ENCODE measurements around the gene TMEM51. TPM values are rescaled to one million over a fixed set of nuclear protein-coding genes. Genes with fewer than 3 reads are reported as not detected.
A peak's percentile ranks its signal among the peaks of the same experiment; 100 is the strongest.

The TMEM51 gene
- total RNA-seq, 1 donor from 2014 or later = 4.7 TPM

GRCh38 chr1:15211424-15211823 is 57.9 kb downstream of the TMEM51 start:
- H3K27me3 ChIP-seq (ENCODE audit: control insufficient read depth in 3 of 3, insufficient read depth in 3 of 3, low read length in 3 of 3) = peaks cover 3 to 13% (median 10%) of the 10 kb centered on the region in 3 donors
- no peak overlapping the region for H3K27ac ChIP-seq (ENCODE audit: low read depth, low read length)
- H3K4me1 ChIP-seq (ENCODE audit: control insufficient read depth in 3 of 3, insufficient read depth in 3 of 3, low read length in 3 of 3) = peaks cover 9 to 14% (median 12%) of the 10 kb centered on the region in 3 donors
- no peak overlapping the region for H3K9ac ChIP-seq (ENCODE audit: low read depth in 1 of 3, low read length in 3 of 3)
- no peaks in the 10 kb centered on the region for H3K9me3 ChIP-seq (ENCODE audit: control insufficient read depth in 3 of 3, low read length in 3 of 3)
- no peak overlapping the region for H3K4me3 ChIP-seq (ENCODE audit: low read length in 3 of 3)
- no peaks in the 10 kb centered on the region for H3K36me3 ChIP-seq (ENCODE audit: control insufficient read depth in 3 of 3, insufficient read depth in 3 of 3, low read length in 3 of 3)

- Histone ChIP-seq H3K36me3 (ENCODE audit: control insufficient read depth in 3 of 3, insufficient read depth in 3 of 3, low read length in 3 of 3) (no peaks in the 10 kb centered on the region), H3K27me3 (ENCODE audit: control insufficient read depth in 3 of 3, insufficient read depth in 3 of 3, low read length in 3 of 3) (peaks cover 0 to 4% (median 1%) of the 10 kb centered on the region in 3 donors), H3K9ac (ENCODE audit: low read depth in 1 of 3, low read length in 3 of 3) (no peak overlapping the region), H3K4me3 (ENCODE audit: low read length in 3 of 3) (no peak overlapping the region), H3K9me3 (ENCODE audit: control insufficient read depth in 3 of 3, low read length in 3 of 3) (no peaks in the 10 kb centered on the region), H3K4me1 (ENCODE audit: control insufficient read depth in 3 of 3, insufficient read depth in 3 of 3, low read length in 3 of 3) (peaks cover 7 to 12% (median 10%) of the 10 kb centered on the region in 3 donors), H3K27ac (ENCODE audit: low read depth, low read length) (no peak overlapping the region)
Observed at GRCh38 chr1:15212216-15212953, 58.8 kb downstream of the TMEM51 start.

GRCh38 chr1:15212954-15213291 is 59.4 kb downstream of the TMEM51 start:
- Histone ChIP-seq H3K4me3 (ENCODE audit: low read length in 3 of 3) (no peak overlapping the region), H3K9ac (ENCODE audit: low read depth in 1 of 3, low read length in 3 of 3) (no peak overlapping the region), H3K27ac (ENCODE audit: low read depth, low read length) (no peak overlapping the region), H3K4me1 (ENCODE audit: control insufficient read depth in 3 of 3, insufficient read depth in 3 of 3, low read length in 3 of 3) (peaks cover 7 to 12% (median 10%) of the 10 kb centered on the region in 3 donors), H3K9me3 (ENCODE audit: control insufficient read depth in 3 of 3, low read length in 3 of 3) (no peaks in the 10 kb centered on the region), H3K27me3 (ENCODE audit: control insufficient read depth in 3 of 3, insufficient read depth in 3 of 3, low read length in 3 of 3) (no peaks in the 10 kb centered on the region), H3K36me3 (ENCODE audit: control insufficient read depth in 3 of 3, insufficient read depth in 3 of 3, low read length in 3 of 3) (no peaks in the 10 kb centered on the region)

- Histone ChIP-seq H3K27me3 (ENCODE audit: control insufficient read depth in 3 of 3, insufficient read depth in 3 of 3, low read length in 3 of 3) (no peaks in the 10 kb centered on the region), H3K27ac (ENCODE audit: low read depth, low read length) (peak overlapping the region; percentile 3), H3K4me1 (ENCODE audit: control insufficient read depth in 3 of 3, insufficient read depth in 3 of 3, low read length in 3 of 3) (peaks cover 7 to 12% (median 10%) of the 10 kb centered on the region in 3 donors), H3K4me3 (ENCODE audit: low read length in 3 of 3) (no peak overlapping the region), H3K36me3 (ENCODE audit: control insufficient read depth in 3 of 3, insufficient read depth in 3 of 3, low read length in 3 of 3) (no peaks in the 10 kb centered on the region), H3K9ac (ENCODE audit: low read depth in 1 of 3, low read length in 3 of 3) (no peak overlapping the region), H3K9me3 (ENCODE audit: control insufficient read depth in 3 of 3, low read length in 3 of 3) (no peaks in the 10 kb centered on the region)
Observed at GRCh38 chr1:15213341-15213821, 59.8 kb downstream of the TMEM51 start.

- Histone ChIP-seq H3K4me1 (ENCODE audit: control insufficient read depth in 3 of 3, insufficient read depth in 3 of 3, low read length in 3 of 3) (peaks cover 7 to 12% (median 10%) of the 10 kb centered on the region in 3 donors), H3K27me3 (ENCODE audit: control insufficient read depth in 3 of 3, insufficient read depth in 3 of 3, low read length in 3 of 3) (no peaks in the 10 kb centered on the region), H3K9ac (ENCODE audit: low read depth in 1 of 3, low read length in 3 of 3) (peak overlapping the region in 1 of 3 donors; percentile 16), H3K4me3 (ENCODE audit: low read length in 3 of 3) (no peak overlapping the region), H3K36me3 (ENCODE audit: control insufficient read depth in 3 of 3, insufficient read depth in 3 of 3, low read length in 3 of 3) (no peaks in the 10 kb centered on the region), H3K27ac (ENCODE audit: low read depth, low read length) (no peak overlapping the region), H3K9me3 (ENCODE audit: control insufficient read depth in 3 of 3, low read length in 3 of 3) (no peaks in the 10 kb centered on the region)
Observed at GRCh38 chr1:15214527-15214926, 61.0 kb downstream of the TMEM51 start.

GRCh38 chr1:15215116-15215515 is 61.6 kb downstream of the TMEM51 start:
- H3K9ac ChIP-seq (ENCODE audit: low read depth in 1 of 3, low read length in 3 of 3) = no peak overlapping the region
- no peaks in the 10 kb centered on the region for H3K27me3 ChIP-seq (ENCODE audit: control insufficient read depth in 3 of 3, insufficient read depth in 3 of 3, low read length in 3 of 3)
- no peaks in the 10 kb centered on the region for H3K36me3 ChIP-seq (ENCODE audit: control insufficient read depth in 3 of 3, insufficient read depth in 3 of 3, low read length in 3 of 3)
- peak overlapping the region; percentile 25 for H3K27ac ChIP-seq (ENCODE audit: low read depth, low read length)
- H3K4me3 ChIP-seq (ENCODE audit: low read length in 3 of 3) = no peak overlapping the region
- no peaks in the 10 kb centered on the region for H3K9me3 ChIP-seq (ENCODE audit: control insufficient read depth in 3 of 3, low read length in 3 of 3)
- peaks cover 7 to 12% (median 10%) of the 10 kb centered on the region in 3 donors for H3K4me1 ChIP-seq (ENCODE audit: control insufficient read depth in 3 of 3, insufficient read depth in 3 of 3, low read length in 3 of 3)

- Histone ChIP-seq H3K27ac (ENCODE audit: low read depth, low read length) (no peak overlapping the region), H3K9ac (ENCODE audit: low read depth in 1 of 3, low read length in 3 of 3) (no peak overlapping the region), H3K36me3 (ENCODE audit: control insufficient read depth in 3 of 3, insufficient read depth in 3 of 3, low read length in 3 of 3) (no peaks in the 10 kb centered on the region), H3K4me3 (ENCODE audit: low read length in 3 of 3) (no peak overlapping the region), H3K27me3 (ENCODE audit: control insufficient read depth in 3 of 3, insufficient read depth in 3 of 3, low read length in 3 of 3) (no peaks in the 10 kb centered on the region), H3K4me1 (ENCODE audit: control insufficient read depth in 3 of 3, insufficient read depth in 3 of 3, low read length in 3 of 3) (peaks cover 5 to 8% (median 7%) of the 10 kb centered on the region in 3 donors), H3K9me3 (ENCODE audit: control insufficient read depth in 3 of 3, low read length in 3 of 3) (no peaks in the 10 kb centered on the region)
Observed at GRCh38 chr1:15217654-15218053, 64.1 kb downstream of the TMEM51 start.

GRCh38 chr1:15218287-15219279 is 65.0 kb downstream of the TMEM51 start:
- H3K4me3 ChIP-seq (ENCODE audit: low read length in 3 of 3) = no peak overlapping the region
- peaks cover 2 to 7% (median 2%) of the 10 kb centered on the region in 3 donors for H3K4me1 ChIP-seq (ENCODE audit: control insufficient read depth in 3 of 3, insufficient read depth in 3 of 3, low read length in 3 of 3)
- no peak overlapping the region for H3K9ac ChIP-seq (ENCODE audit: low read depth in 1 of 3, low read length in 3 of 3)
- no peaks in the 10 kb centered on the region for H3K9me3 ChIP-seq (ENCODE audit: control insufficient read depth in 3 of 3, low read length in 3 of 3)
- no peak overlapping the region for H3K27ac ChIP-seq (ENCODE audit: low read depth, low read length)
- no peaks in the 10 kb centered on the region for H3K36me3 ChIP-seq (ENCODE audit: control insufficient read depth in 3 of 3, insufficient read depth in 3 of 3, low read length in 3 of 3)
- no peaks in the 10 kb centered on the region for H3K27me3 ChIP-seq (ENCODE audit: control insufficient read depth in 3 of 3, insufficient read depth in 3 of 3, low read length in 3 of 3)

GRCh38 chr1:15219280-15220023 is 65.9 kb downstream of the TMEM51 start:
- Histone ChIP-seq H3K4me1 (ENCODE audit: control insufficient read depth in 3 of 3, insufficient read depth in 3 of 3, low read length in 3 of 3) (peaks cover 5 to 7% (median 5%) of the 10 kb centered on the region in 3 donors), H3K36me3 (ENCODE audit: control insufficient read depth in 3 of 3, insufficient read depth in 3 of 3, low read length in 3 of 3) (no peaks in the 10 kb centered on the region), H3K9me3 (ENCODE audit: control insufficient read depth in 3 of 3, low read length in 3 of 3) (no peaks in the 10 kb centered on the region), H3K4me3 (ENCODE audit: low read length in 3 of 3) (no peak overlapping the region), H3K27ac (ENCODE audit: low read depth, low read length) (no peak overlapping the region), H3K9ac (ENCODE audit: low read depth in 1 of 3, low read length in 3 of 3) (no peak overlapping the region), H3K27me3 (ENCODE audit: control insufficient read depth in 3 of 3, insufficient read depth in 3 of 3, low read length in 3 of 3) (peaks cover 0 to 3% (median 0%) of the 10 kb centered on the region in 3 donors)

Data from skeletal muscle tissue (tissue), 4 donors.